Gastroesophageal sphincter (tissue), 4 donors: ENCODE results near the gene C6orf47. TPM values are rescaled to one million over a fixed set of nuclear protein-coding genes. Genes with fewer than 3 reads are reported as not detected.

ENCODE experiments used
- ATAC-seq: fragments of 150-250 bp; one replicate; pipeline ENCODE4 v1.9.1; 2016; ENCODE audit warnings: mild to moderate bottlenecking, moderate library complexity
- H3K27ac ChIP-seq, 4 donors: fragments of 200-600 bp; sonication (generic) in 3 of 4; 1 replicate in 3 of 4; 2 replicates in 1 of 4; pipeline ENCODE4 v1.5.1; 2016 to 2019
- H3K27me3 ChIP-seq: fragments of 200-600 bp; sonication (generic); one replicate; pipeline ENCODE4 v1.5.1; 2019
- H3K36me3 ChIP-seq, 2 donors: fragments of 200-600 bp; sonication (generic); one replicate each; pipeline ENCODE4 v1.5.1; 2019; ENCODE audit warnings: control low read depth in 1 of 2
- H3K4me1 ChIP-seq, 3 donors: fragments of 200-600 bp; sonication (generic); 1 replicate in 2 of 3; 2 replicates in 1 of 3; pipeline ENCODE4 v1.5.1; 2016 to 2019; ENCODE audit warnings: control low read depth in 2 of 3
- H3K4me3 ChIP-seq, 2 donors: fragments of 200-600 bp; sonication (generic); one replicate each; pipeline ENCODE4 v1.5.1; 2019; ENCODE audit warnings: mild to moderate bottlenecking in 1 of 2, moderate library complexity in 1 of 2
- H3K9me3 ChIP-seq, 3 donors: fragments of 200-600 bp; sonication (generic); one replicate each; pipeline ENCODE4 v1.5.1; 2017 to 2019; ENCODE audit warnings: control low read depth in 2 of 3
- CTCF ChIP-seq, 4 experiments: fragments of 200-600 bp in 2 of 4; fragments of 450-650 bp in 2 of 4; sonication (generic) in 1 of 4; IDR thresholded peaks; one replicate each; pipeline ENCODE4 v1.5.1; 2017 to 2019; ENCODE audit warnings: antibody characterized with exemption in 4 of 4, mild to moderate bottlenecking in 2 of 4, moderate library complexity in 2 of 4
- EP300 ChIP-seq: sonication (generic); formaldehyde crosslinking; IDR thresholded peaks from one replicate; pipeline ENCODE4 v1.6.1; 2017; ENCODE audit warnings: antibody characterized with exemption, mild to moderate bottlenecking
- POLR2A ChIP-seq, 2 donors: fragments of 450-650 bp; IDR thresholded peaks; one replicate each; pipeline ENCODE4 v1.6.1; 2017; ENCODE audit warnings: antibody characterized with exemption in 2 of 2, mild to moderate bottlenecking in 2 of 2, moderate library complexity in 1 of 2
- POLR2AphosphoS5 ChIP-seq: sonication (generic); formaldehyde crosslinking; IDR thresholded peaks from one replicate; pipeline ENCODE4 v1.6.1; 2017; ENCODE audit warnings: antibody characterized with exemption
- WGBS, 2 donors: methylation state at CpG; one replicate each; pipeline ENCODE4 v1.1.5; 2018; ENCODE audit warnings: low coverage in 1 of 2; 5-methylcytosine and 5-hydroxymethylcytosine counted together
- total RNA-seq, 4 donors: library from RNA; depleted of rRNA; stranded (reverse); fragments of >200 nt; gene quantifications; one replicate each; pipeline ENCODE4 v1.1.0, GENCODE V29; 2016

Gene C6orf47
- total RNA-seq, 4 donors from 2014 or later = 30.0 to 40.0 (median 36.1) TPM

GRCh38 chr6:31664790-31665500, 4.4 kb upstream of the C6orf47 start, which contains the start of gene GPANK1:
Gene GPANK1 (minus strand): TSS chr6:31664997. CDS start chr6:31664478, 519 bp downstream.
- H3K36me3 ChIP-seq = peaks cover 0 to 53% of the 10 kb centered on the region in 2 donors
- H3K27me3 ChIP-seq = no peaks in the 10 kb centered on the region
- H3K4me1 ChIP-seq = peaks cover 0 to 77% (median 28%) of the 10 kb centered on the region in 3 donors
- H3K9me3 ChIP-seq = no peaks in the 10 kb centered on the region
- WGBS, 2 donors = 0% methylated on average over 14 to 19 of the region's 39 CpGs
- TF ChIP-seq POLR2A (IDR thresholded peaks at IDR 0.05) (peak in 1 of 2 donors; percentile 30), POLR2AphosphoS5 (peak; percentile 76), CTCF (IDR thresholded peaks at IDR 0.05) (no peak)
- ATAC-seq = peak; percentile 59
- H3K27ac ChIP-seq = peak within 1 kb of the TSS; percentile 95 to 98 (median 96)
- peak within 1 kb of the TSS; percentile 55 to 67 for H3K4me3 ChIP-seq

DNA sequence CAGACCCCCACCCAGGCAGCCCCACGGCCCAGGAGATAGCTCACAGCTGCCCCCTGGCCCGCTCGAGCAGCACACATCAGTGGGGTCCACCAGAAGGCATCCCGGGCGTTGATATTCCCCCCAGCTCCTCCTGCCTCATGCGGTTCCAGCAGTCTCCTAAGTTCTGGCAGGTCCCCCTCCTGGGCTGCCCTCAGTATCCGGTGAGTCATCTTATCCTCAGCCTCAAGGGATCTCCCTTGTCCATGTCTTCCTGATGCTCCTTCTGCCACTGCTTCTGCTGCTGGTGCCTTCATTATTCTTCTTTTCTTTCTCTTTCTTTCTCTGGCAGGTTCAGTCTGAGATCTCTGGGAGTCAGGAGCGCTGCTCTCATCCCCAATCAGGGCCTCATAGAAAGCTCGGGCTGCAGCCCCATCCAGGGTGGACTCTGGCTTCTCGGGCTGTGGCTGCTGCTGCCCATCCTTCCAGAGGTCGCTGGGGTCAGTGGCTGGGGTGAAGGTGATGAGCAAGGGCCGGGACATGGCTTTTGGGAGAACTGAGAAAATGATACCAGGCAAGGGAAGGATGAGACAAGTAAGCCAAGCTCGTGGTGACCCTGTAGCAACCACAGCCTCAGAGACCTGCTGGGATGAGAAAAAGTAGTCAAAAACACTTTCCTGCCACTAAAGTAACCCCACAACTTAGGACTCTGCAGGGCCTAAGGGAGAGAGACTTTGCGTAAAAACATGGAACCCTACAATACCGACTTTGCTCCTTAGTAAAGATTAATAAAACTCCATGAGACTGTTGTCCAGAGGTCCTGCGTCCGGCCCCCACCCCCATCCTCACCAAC, 3.6 kb upstream of the C6orf47 start:
- H3K9me3 ChIP-seq = no peaks in the 10 kb centered on the region
- peak overlapping the region; percentile 95 to 98 (median 96) for H3K27ac ChIP-seq
- peak overlapping the region; percentile 55 to 67 for H3K4me3 ChIP-seq
- no peaks in the 10 kb centered on the region for H3K27me3 ChIP-seq
- peak; percentile 21 for ATAC-seq
- no peak for TF ChIP-seq EP300
- TF ChIP-seq POLR2A (IDR thresholded peaks at IDR 0.05) = no peak
- no peak for TF ChIP-seq CTCF (IDR thresholded peaks at IDR 0.05)
- no peak for TF ChIP-seq POLR2AphosphoS5
- peaks cover 3 to 77% (median 34%) of the 10 kb centered on the region in 3 donors for H3K4me1 ChIP-seq
- H3K36me3 ChIP-seq = peaks cover 0 to 45% of the 10 kb centered on the region in 2 donors
- 0 to 3% methylated on average over 7 to 9 of the region's 17 CpGs for WGBS, 2 donors

GRCh38 chr6:31663126-31663960, 2.8 kb upstream of the C6orf47 start:
- no peak for ATAC-seq
- H3K4me1 ChIP-seq = peaks cover 8 to 77% (median 42%) of the 10 kb centered on the region in 3 donors
- H3K27ac ChIP-seq = peak overlapping the region; percentile 95 to 98 (median 96)
- no peak for TF ChIP-seq EP300
- H3K27me3 ChIP-seq = no peaks in the 10 kb centered on the region
- H3K36me3 ChIP-seq = peaks cover 0 to 39% of the 10 kb centered on the region in 2 donors
- WGBS, 2 donors = 17 to 57% methylated on average over 1 to 2 of the region's 9 CpGs
- no peaks in the 10 kb centered on the region for H3K9me3 ChIP-seq
- H3K4me3 ChIP-seq = peak overlapping the region; percentile 55 to 67

DNA sequence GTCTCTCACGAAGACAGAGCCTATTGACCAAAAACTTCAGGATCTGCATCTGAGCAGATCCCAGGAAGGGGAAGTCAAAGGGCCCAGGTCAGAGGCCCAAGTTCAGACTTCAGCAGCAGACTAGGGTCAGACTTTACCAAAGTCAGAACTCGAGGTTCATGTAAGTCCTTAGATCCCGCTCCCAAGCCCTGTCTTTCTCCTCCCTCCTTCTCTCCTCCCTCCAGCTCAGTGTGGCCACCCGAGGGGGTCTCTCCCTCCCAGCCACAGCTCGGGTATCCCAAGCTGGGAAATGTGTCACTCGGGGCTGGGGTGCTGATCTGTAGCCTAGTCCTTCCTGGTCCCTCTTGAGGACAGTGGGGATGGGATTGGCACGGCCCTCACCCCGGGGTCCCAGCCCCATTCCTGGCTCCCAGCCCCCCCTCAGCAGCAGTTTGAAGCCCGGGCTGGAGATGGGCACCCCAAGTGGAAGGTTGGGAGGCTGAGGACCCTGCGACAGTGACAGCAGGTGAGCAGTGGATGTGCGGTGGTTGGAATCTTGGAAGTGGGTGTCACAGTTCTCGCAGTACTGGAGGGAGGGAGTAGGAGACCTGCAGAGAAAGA, 1.6 kb upstream of the C6orf47 start:
- no peak for TF ChIP-seq POLR2AphosphoS5
- no peak for TF ChIP-seq POLR2A (IDR thresholded peaks at IDR 0.05)
- TF ChIP-seq EP300 = no peak
- TF ChIP-seq CTCF (IDR thresholded peaks at IDR 0.05) = no peak
- Histone ChIP-seq H3K27me3 (no peaks in the 10 kb centered on the region), H3K9me3 (no peaks in the 10 kb centered on the region), H3K27ac (peak overlapping the region in 3 of 4 donors; percentile 9 to 19 (median 17)), H3K4me1 (peaks cover 8 to 77% (median 45%) of the 10 kb centered on the region in 3 donors), H3K4me3 (no peak overlapping the region), H3K36me3 (peaks cover 0 to 39% of the 10 kb centered on the region in 2 donors)
- 97 to 100% methylated on average over 2 to 5 of the region's 12 CpGs for WGBS, 2 donors
- no peak for ATAC-seq
